OCI-LY1 (cell line): ENCODE results near the gene SCN3A.

ENCODE experiments used
- CTCF ChIP-seq: fragments of 200-600 bp; sonication (generic), shearing (Covaris generic); IDR thresholded peaks from 2 replicates; pipeline ENCODE4 v1.5.1; 2017; ENCODE audit warnings: mild to moderate bottlenecking, antibody characterized with exemption, low read length, moderate library complexity, mixed read lengths
- EZH2 ChIP-seq: fragments of 200-600 bp; sonication (generic), shearing (Covaris generic); IDR thresholded peaks from 2 replicates; pipeline ENCODE4 v1.8.0; 2017; ENCODE audit warnings: borderline replicate concordance, mixed run types, mild to moderate bottlenecking, antibody characterized with exemption, low read length, moderate library complexity, mixed read lengths

GRCh38 chr2:165067643-165068486 lies 136.0 kb downstream of the SCN3A start:
- TF ChIP-seq CTCF = no peak
- no peak for TF ChIP-seq EZH2
